Measurements from ENCODE around the gene MATK. TPM values are rescaled to one million over a fixed set of nuclear protein-coding genes. Genes with fewer than 3 reads are reported as not detected.

MATK gene
- total RNA-seq, 2 donors from 2014 or later = 1.1 to 2.8 TPM

GRCh38 chr19:3798137-3798536 is 12.0 kb upstream of the MATK start:
- no peak for DNase-seq (ENCODE audit: low spot score)
- intact Hi-C loops (cut with DNase I) = no loop called here

GRCh38 chr19:3796358-3796757 is 10.2 kb upstream of the MATK start:
- intact Hi-C loops (cut with DNase I) = no loop called here
- DNase-seq (ENCODE audit: low spot score) = no peak

- DNase-seq (ENCODE audit: low spot score) = no peak
- intact Hi-C loops (cut with DNase I) = loop anchor here in 1 of 2 donors (5.0 kb wide), 1 partner anchor 1884 kb away; no protein-coding TSS in a partner anchor
Measured at GRCh38 chr19:3793799-3794198, 7.6 kb upstream of the MATK start.

- intact Hi-C loops (cut with DNase I) = loop anchor here in 1 of 2 donors (5.0 kb wide), 1 partner anchor 1885 kb away; no protein-coding TSS in a partner anchor
- no peak for DNase-seq (ENCODE audit: low spot score)
Measured at GRCh38 chr19:3792114-3792513, 5.9 kb upstream of the MATK start.

GRCh38 chr19:3790941-3791340 is 4.8 kb upstream of the MATK start:
- intact Hi-C loops (cut with DNase I) = loop anchor here in 1 of 2 donors (5.0 kb wide), 1 partner anchor 1886 kb away; no protein-coding TSS in a partner anchor
- DNase-seq (ENCODE audit: low spot score) = no peak

- DNase-seq (ENCODE audit: low spot score) = no peak
- intact Hi-C loops (cut with DNase I) = loop anchor here in 1 of 2 donors (5.0 kb wide), 1 partner anchor 1887 kb away; no protein-coding TSS in a partner anchor
Measured at GRCh38 chr19:3790209-3790734, 4.1 kb upstream of the MATK start.

- intact Hi-C loops (cut with DNase I) = no loop called here
- DNase-seq (ENCODE audit: low spot score) = no peak
Measured at GRCh38 chr19:3788996-3789778, 3.0 kb upstream of the MATK start.

GRCh38 chr19:3785451-3785937 is 687 bp downstream of the MATK start:
- intact Hi-C loops (cut with DNase I) = no loop called here
- no peak for DNase-seq (ENCODE audit: low spot score)

GRCh38 chr19:3784607-3785450 is 1.4 kb downstream of the MATK start:
- DNase-seq (ENCODE audit: low spot score) = no peak
- intact Hi-C loops (cut with DNase I) = no loop called here

GRCh38 chr19:3783660-3784584 is 2.3 kb downstream of the MATK start:
- intact Hi-C loops (cut with DNase I) = no loop called here
- no peak for DNase-seq (ENCODE audit: low spot score)

GRCh38 chr19:3782903-3783302 is 3.3 kb downstream of the MATK start:
- no peak for DNase-seq (ENCODE audit: low spot score)
- intact Hi-C loops (cut with DNase I) = no loop called here

GRCh38 chr19:3782330-3782729 is 3.9 kb downstream of the MATK start:
- intact Hi-C loops (cut with DNase I) = no loop called here

GRCh38 chr19:3781603-3782002 is 4.6 kb downstream of the MATK start:
- DNase-seq (ENCODE audit: low spot score) = no peak
- intact Hi-C loops (cut with DNase I) = no loop called here

More at GRCh38 chr19:3782330-3782729, 3.9 kb downstream of the MATK start:
- DNase-seq (ENCODE audit: low spot score) = no peak

- intact Hi-C loops (cut with DNase I) = no loop called here
- no peak for DNase-seq (ENCODE audit: low spot score)
Measured at GRCh38 chr19:3780786-3781304, 5.3 kb downstream of the MATK start.

- DNase-seq (ENCODE audit: low spot score) = no peak
- intact Hi-C loops (cut with DNase I) = no loop called here
Measured at GRCh38 chr19:3778899-3779723, 7.1 kb downstream of the MATK start.

GRCh38 chr19:3778104-3778867 is 7.9 kb downstream of the MATK start:
- intact Hi-C loops (cut with DNase I) = no loop called here
- no peak for DNase-seq (ENCODE audit: low spot score)

GRCh38 chr19:3776479-3777040 is 9.6 kb downstream of the MATK start:
- intact Hi-C loops (cut with DNase I) = no loop called here
- DNase-seq (ENCODE audit: low spot score) = no peak

Data from posterior vena cava (tissue), 2 donors.